GM19452 (cell line): ENCODE measurements around the gene TRUB2.

Experiments
- ATAC-seq: cut with Tn5 transposase; IDR thresholded peaks from one replicate; pipeline ENCODE4 v1.9.1; 2021; ENCODE audit not compliant: unreplicated experiment

The TRUB2 gene, protein sequence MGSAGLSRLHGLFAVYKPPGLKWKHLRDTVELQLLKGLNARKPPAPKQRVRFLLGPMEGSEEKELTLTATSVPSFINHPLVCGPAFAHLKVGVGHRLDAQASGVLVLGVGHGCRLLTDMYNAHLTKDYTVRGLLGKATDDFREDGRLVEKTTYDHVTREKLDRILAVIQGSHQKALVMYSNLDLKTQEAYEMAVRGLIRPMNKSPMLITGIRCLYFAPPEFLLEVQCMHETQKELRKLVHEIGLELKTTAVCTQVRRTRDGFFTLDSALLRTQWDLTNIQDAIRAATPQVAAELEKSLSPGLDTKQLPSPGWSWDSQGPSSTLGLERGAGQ

GRCh38 chr9:128322404-128323211, at the start of gene TRUB2, which contains the start of gene COQ4:
TRUB2 (minus strand) TSS chr9:128322447; CDS start chr9:128322408, 39 bp downstream.
COQ4 (plus strand) TSS chr9:128322839; CDS start chr9:128322859, 20 bp downstream.
- peak; percentile 76 for ATAC-seq

DNA sequence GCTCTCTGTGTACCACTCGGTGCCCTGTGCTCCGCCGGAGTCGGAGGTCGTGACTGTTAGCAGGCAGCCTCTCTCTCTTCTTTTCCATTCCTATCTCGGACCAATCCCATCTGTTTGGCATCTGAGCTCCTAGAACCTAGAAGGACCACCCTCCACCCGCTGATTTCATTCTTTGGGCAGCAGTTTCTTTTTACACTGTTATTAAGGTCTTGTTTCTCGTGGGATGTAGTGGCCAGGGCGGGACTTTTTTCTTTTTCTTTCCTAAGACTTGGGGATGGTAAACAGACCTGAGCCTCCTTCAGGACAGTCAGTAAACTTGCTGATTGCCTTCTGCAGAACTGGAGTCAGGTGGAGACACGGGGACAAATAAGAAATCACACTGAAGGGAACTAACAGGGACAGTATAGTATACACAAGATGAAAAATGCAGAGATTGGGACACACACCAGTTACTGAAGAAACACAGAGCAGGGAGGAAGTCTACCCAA, 49.4 kb upstream of the TRUB2 start:
- peak; percentile 25 for ATAC-seq

- ATAC-seq: peak; percentile 87
These were observed 48.7 kb upstream of the TRUB2 start, which contains the start of gene URM1 for GRCh38 chr9:128370752-128371629. URM1 (plus strand) TSS chr9:128371374; CDS start chr9:128371381, 7 bp downstream.

DNA sequence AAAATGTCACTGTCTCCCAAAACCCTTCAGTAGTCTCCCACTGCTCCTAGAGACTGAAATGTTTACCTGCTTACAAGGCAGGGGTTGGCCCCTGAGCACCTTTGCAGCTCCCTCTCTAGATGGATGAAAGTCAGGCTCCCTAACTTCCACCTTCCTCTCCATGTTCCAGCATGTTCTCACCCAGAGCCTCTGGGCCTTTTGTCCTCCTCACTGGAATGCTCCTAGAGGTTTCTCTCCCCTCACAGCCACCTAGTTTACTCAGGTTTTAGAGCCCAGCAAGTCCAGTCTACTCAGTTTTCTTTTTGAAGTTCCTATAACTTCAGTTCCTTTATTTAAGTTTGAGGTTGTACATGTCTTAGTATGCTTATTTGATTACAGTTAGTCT, 48.1 kb upstream of the TRUB2 start:
- ATAC-seq: no peak

DNA sequence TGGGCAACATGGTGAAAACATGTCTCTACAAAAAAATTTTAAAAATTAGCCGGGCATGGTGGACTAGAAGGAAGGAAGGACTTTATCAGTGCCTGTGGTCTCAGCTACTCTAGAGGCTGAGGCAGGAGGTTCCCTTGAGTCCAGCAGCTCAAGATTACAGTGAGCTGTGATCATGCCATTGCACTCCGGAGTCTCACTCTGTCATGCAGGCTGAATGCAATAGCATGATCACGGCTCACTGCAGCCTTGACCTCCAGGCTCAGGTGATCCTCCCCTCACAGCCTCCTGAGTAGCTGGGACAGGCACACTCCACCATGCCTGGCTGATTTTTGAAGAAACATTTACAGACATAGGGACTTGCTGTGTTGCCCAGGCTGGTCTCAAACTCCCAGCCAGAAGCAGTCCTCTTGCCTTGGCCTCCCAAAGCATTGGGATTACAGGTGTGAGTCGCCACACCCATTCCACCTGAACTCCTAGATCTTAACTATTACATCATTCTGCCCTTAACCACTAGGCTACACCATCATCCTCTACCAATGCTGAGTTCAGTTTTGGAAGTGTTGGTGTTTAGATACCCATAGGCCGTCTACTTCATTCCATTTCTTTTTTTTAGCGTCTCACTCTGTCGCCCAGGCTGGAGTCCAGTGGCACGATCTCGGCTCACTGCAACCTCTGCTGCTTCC, 46.9 kb upstream of the TRUB2 start:
- ATAC-seq: no peak

DNA sequence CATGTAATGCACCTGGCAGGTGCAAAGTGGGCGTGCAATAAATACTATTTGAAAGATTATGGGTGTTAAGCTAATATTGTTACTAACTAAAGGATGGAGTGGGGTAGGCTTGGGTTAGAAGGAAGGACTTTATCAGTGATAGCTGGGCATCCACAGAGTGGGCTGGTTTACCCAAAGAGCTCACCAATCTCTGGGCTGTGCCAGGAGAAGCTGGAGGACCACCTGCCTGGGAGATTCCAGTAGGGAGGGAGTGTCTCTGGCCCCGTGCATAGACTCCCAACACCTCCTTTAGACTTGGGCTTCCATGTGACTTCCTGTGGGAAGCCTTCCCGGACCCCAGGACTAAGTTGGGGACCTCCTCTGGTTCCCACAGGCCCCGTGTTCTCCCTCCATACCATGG, 43.3 kb upstream of the TRUB2 start:
- ATAC-seq: no peak

- no peak for ATAC-seq
These were observed 40.5 kb upstream of the TRUB2 start for GRCh38 chr9:128362774-128363173.

- no peak for ATAC-seq
These were observed 39.9 kb upstream of the TRUB2 start for GRCh38 chr9:128361986-128362646.

- no peak for ATAC-seq
These were observed 39.2 kb upstream of the TRUB2 start for GRCh38 chr9:128361296-128361985.

- no peak for ATAC-seq
These were observed 38.6 kb upstream of the TRUB2 start for GRCh38 chr9:128360826-128361225.

DNA sequence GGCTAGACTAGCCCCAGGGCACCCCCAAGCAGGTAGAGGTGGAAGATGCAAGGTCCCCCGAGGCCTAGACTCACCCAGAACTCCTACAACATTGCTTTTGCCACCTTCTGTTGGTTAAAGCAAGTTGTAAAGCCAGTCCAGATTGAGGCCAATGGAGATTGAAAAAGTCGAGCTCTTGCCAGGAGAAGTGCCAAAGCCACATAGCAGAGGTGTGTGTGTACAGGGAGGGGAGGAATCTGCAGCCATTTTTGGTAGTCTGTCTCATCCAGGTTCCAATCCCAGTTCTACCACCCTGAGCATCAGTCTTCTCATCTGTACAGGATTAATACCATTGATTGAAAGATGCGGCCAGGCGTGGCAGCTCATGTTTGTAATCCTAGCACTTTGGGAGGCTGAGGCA, 36.6 kb upstream of the TRUB2 start:
- ATAC-seq: no peak

DNA sequence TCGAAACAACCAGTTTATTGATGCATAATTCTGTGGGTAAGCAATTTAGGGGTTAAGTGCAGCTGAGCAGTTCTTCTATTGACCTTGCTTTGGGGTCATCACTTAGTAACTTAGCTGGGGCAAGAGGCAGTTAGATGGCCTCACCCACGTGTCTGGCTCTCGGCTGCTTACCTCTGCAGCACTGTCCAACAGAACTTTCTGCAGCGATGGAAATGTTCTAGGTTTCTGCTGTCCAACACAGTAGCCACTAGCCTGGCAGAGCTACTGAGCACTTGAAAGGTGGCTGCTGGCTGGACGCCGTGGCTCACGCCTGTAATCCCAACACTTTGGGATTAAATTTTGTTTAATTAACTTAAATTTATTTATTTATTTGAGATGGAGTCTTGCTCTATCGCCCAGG, 35.8 kb upstream of the TRUB2 start:
- no peak for ATAC-seq

DNA sequence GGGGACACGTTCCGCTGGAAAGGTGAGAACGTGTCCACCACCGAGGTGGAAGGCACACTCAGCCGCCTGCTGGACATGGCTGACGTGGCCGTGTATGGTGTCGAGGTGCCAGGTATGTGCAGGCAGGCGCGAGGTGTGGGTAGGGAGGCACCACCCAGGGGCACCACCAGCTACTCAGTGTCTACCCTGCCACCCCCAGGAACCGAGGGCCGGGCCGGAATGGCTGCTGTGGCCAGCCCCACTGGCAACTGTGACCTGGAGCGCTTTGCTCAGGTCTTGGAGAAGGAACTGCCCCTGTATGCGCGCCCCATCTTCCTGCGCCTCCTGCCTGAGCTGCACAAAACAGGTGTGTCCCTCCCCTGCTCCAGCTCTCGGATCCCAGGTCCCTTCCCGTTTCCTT, 33.2 kb upstream of the TRUB2 start:
- no peak for ATAC-seq

- no peak for ATAC-seq
These were observed 27.5 kb upstream of the TRUB2 start for GRCh38 chr9:128349772-128350171.

- ATAC-seq: no peak
These were observed 26.9 kb upstream of the TRUB2 start for GRCh38 chr9:128349125-128349524.

DNA sequence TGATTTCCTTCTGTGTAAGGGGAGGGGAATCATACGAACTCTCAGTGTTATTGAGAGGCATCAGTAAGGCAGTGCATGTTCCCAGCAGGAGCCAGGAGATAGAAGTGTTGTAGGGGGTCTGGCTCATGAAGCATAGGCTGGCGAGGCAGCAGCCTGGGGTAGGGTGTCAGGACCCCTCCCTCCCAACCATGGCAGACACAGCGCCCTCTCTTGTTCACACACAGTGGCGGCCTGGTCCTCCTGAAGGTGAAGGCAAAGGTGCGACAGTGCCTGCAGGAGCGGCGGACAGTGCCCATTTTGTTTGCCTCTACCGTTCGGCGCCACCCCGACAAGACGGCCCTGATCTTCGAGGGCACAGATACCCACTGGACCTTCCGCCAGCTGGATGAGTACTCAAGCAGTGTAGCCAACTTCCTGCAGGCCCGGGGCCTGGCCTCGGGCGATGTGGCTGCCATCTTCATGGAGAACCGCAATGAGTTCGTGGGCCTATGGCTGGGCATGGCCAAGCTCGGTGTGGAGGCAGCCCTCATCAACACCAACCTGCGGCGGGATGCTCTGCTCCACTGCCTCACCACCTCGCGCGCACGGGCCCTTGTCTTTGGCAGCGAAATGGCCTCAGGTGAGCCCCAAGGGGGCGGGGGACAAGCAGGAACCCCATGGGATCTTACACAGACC, 22.8 kb upstream of the TRUB2 start:
- no peak for ATAC-seq

DNA sequence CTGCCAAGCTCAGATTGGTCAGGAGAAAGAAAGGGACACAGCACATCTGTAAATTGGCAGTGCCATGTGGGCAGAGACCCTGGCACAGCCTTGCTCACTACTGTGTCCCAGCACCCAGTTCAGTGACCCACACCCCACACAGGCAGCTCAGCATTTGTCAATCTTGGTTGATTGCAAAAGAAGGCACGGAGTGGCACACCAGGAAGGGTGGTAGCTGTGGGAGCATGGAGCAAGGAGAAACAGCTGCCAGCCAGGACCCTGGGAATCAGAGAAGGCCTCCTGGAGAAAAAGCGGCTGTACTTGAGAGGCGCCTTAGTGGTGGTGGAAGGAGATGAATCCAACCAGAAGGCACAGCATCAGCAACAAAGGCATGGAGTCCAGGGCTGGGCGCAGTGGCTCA, 21.6 kb upstream of the TRUB2 start:
- no peak for ATAC-seq

DNA sequence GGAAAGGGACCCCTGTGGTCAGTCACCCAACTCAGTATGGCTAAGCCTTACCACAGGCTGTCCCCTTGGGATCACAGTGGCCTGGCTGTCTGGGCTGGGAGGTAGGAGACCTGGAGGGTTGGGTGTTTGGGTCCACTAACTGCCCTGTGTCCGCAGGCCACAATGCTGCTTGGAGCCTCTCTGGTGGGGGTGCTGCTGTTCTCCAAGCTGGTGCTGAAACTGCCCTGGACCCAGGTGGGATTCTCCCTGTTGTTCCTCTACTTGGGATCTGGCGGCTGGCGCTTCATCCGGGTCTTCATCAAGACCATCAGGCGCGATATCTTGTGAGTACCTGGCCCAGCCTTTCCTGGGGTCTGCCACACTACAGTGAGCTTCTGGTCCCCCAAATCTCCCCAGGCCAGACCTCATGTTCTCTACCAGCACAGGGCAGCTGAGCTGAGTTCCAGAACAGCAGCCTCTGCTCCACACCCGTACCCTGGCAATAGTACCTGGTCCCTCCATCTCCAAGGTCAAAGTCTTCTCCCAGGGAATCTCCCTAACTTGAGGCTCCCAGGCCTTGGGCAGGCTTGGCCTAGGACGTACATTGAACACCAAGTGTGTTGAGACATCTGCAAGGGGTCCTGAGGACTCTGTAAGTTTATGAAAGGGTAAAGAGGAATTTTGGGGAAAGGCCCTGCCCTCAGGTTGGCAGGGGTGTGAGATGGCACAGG, 20.9 kb upstream of the TRUB2 start:
- no peak for ATAC-seq
